A172 (cell line): ENCODE measurements around the gene KIF22. TPM values are rescaled to one million over a fixed set of nuclear protein-coding genes. Genes with fewer than 3 reads are reported as not detected.
"Not testable (repeated sequence)": the region's sequence is repeated elsewhere in the genome, so short reads cannot be mapped to it uniquely, and the experiment has no call there.

Experiments
- DNase-seq: peaks from one replicate; pipeline ENCODE4 v3.0.0-alpha.2; 2015; ENCODE audit warnings: low spot score
- total RNA-seq: library from RNA; depleted of rRNA; stranded (reverse); fragments of >200 nt; shearing (Covaris generic); gene quantifications from 2 replicates; pipeline ENCODE4 v1.2.3, GENCODE V29; 2014

KIF22 gene
- total RNA-seq, 1 experiment from 2014 or later: 129 TPM

DNA sequence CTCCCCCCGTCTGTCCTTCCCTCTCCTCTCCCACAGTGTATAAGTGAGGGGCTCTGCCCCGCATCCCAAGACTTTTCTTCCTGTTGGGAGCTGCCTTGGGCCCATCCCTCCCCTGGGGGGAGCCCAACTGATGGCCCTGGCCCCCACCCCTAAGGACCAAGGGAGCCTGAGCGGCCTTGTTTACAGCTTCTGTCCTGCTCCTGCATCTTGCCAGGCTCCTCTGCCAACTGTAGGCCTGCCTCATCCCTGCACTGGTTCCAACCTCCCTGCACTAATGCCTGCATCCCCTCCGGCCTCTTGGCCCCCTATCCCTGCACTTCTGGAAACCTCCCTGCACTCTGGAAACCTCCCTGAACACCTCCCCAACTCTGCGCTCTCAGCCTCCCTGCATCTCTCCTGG lies 24.0 kb downstream of the KIF22 start:
- no peak for DNase-seq

DNA sequence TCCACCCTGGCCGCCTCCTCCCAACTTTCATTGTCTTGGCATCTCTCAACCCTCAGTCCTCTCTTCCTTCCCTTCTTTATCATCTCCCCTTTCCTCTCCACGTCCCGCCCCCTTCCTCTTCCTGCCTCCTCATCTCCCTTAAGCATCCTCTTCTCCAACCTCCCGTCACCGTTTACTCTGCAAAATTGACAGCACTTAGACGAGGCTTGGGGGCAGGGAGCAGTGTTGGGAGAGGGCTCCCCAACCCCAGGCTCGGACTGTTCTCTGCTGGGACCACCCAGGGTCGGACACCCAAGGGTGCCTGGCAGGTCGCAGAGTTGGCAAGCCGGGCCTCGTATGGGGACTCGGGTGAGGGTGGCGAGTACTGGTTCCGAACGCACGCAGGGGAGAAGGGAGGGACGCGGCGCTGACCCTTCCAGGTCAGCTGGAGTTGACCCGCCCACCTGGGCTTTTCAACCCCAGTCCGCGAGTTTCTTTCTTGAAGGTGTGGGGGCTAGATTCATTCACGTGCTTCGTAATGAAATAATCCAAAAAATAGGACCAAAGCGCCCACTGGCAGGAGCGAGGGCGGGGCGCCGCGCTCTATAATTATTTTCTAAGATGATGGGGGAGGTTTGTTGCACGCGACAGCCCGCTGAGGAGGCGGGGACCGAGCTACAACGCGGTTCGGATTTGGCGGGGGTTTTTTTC lies 24.6 kb downstream of the KIF22 start:
- no peak for DNase-seq

DNA sequence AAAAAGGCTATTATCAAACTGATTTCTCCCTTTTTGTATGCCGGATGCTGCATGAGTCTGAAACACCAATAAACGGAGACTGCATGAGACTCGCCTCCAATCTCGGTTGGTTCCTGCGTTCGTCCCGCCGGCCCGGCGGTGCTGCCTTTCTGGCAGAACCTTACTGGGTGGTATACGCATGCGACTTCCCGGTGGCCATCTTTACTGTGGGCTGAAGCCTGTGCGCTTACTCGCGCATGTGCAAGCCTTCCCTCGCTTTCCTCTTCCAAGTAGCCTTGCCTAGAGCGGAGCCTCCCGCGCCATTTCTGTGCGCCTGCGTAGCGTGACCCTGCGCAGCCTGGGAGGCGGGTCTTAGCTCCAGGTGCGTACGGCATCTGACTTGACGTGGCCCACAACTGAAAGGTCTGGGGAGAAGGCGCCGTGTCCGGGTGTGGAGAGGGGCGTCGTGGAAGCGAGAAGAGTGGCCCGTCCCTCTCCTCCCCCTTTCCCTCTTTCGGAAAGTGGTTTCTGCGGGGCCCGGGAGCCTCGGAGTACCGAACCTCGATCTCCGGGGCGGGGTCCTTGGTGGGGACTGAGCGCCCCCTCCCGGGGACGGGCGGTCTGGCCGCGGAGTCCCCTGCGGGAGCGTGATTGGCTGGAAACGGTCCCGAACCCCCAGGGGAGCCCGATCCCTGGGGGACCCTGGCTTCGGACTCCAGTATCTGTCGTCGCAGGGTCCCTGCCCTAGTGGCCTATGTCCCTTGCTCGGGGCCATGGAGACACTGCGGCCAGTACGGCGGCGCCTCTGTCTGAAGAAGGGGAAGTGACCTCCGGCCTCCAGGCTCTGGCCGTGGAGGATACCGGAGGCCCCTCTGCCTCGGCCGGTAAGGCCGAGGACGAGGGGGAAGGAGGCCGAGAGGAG lies 25.5 kb downstream of the KIF22 start, which contains the start of gene PAGR1:
PAGR1 (plus strand) TSS at position 360 of the 901 bp plus-strand sequence; CDS start at position 734, 374 bp downstream.
- DNase-seq: peak; percentile 98

DNA sequence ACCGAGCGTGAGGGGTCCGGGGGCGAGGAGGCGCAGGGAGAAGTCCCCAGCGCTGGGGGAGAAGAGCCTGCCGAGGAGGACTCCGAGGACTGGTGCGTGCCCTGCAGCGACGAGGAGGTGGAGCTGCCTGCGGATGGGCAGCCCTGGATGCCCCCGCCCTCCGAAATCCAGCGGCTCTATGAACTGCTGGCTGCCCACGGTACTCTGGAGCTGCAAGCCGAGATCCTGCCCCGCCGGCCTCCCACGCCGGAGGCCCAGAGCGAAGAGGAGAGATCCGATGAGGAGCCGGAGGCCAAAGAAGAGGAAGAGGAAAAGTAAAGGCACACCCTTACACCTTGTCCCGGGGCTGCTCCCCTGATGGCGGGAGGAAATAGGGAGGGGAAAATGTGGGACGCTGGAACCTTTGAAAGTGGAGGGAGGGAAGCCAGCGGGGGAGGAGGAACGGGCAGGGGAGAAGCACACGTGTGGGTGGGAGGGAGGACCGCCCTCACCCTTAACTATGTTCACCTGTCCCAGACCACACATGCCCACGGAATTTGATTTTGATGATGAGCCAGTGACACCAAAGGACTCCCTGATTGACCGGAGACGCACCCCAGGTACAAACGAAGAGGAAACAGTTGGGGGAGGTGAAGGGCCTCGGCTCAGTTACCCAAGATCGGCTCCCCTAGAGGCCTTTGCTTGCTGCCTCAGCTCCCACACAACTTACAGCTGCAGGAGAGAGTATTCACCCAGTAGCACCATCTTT lies 26.3 kb downstream of the KIF22 start:
- peak; percentile 69 for DNase-seq

DNA sequence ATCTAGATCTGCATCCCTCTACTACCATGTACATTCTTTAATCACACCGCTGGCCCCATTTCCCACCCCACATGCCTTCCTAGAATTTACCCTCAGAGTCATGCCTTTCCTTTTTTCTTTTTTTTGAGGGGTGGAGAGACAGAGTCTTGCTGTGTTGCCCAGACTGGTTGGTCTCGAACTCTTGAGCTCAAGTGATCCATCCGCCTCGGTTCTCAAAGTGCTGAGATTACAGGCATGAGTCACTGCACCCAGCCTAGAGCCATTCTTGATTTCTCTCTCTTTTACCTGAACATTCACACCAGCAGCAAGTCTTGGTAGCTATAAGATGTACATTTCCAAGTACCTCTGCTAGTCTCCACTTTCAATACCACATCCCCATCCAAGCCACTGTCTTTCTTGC lies 27.5 kb downstream of the KIF22 start:
- no peak for DNase-seq

DNA sequence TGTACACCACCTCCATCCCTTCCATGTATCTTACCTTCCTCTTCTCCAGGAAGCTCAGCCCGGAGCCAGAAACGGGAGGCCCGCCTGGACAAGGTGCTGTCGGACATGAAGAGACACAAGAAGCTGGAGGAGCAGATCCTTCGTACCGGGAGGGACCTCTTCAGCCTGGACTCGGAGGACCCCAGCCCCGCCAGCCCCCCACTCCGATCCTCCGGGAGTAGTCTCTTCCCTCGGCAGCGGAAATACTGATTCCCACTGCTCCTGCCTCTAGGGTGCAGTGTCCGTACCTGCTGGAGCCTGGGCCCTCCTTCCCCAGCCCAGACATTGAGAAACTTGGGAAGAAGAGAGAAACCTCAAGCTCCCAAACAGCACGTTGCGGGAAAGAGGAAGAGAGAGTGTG lies 29.0 kb downstream of the KIF22 start:
- no peak for DNase-seq

DNA sequence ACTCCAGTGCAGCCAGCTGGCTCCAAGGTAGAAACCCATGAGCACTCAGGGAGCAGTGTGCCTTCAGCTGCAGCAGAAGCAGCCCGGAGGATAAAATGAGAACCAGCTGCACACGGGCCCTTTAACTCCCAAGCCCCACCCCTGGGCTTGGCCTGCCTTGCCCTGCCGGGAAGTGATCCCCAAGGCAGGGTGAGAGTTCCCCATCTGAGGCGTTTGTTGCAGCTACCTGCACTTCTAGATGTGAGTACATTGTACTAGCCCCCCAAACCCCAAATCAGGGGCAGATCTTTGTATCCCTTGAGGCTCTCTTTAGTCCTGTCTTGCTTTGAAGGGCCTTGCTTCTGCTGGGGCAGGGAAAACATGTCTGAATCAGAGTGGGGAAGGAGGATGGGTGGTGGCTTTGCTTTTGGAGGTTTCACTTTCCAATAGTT lies 29.7 kb downstream of the KIF22 start, which contains the start of gene MVP:
MVP (plus strand) TSS at position 192 of the 431 bp plus-strand sequence. CDS start 10,088 bp downstream, outside the sequence.
- peak; percentile 62 for DNase-seq

DNA sequence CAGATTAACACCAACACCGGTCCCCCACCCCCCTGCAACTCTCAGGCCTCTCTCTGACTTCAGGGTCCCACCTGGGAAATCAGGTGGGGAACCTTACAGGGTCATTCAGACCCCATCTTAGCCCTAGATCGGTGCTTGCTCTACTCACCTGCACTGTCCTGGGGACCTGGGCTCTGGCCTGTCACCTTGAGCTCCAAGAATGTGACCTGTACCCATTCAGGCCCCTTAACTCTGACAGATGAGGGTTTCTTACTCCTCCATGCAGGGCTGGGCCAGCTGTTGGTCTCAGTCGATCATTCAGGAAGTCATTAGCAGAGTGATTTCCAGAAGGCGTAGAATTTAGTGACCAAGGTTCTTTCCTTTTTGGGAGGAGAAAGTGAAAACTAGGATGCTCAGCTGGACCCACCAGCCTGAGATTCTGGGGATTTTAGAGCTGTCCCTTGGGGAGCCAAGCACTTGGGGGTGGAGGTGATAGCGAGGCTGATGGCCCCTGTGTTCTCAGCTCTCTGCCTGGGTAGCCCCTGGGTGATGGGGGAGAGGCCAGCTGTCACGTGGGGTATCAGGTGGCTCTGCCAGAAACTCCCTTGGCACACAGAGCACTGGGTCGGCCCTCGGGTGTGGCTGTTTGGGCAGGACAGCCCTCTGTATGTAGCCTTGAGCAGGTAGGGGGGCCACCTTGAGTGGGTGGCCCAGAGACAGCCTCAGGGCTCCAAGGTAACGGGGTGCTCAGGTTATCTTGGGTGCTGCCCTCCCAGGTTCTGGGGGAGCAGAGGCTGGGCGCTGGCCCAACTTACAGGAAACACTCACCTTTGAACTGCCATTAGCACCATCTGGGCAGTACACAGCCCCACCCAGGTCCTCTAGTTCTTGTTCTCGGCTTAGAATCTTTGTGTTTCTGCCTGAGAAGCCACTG lies 30.4 kb downstream of the KIF22 start:
- DNase-seq: peak; percentile 69

DNA sequence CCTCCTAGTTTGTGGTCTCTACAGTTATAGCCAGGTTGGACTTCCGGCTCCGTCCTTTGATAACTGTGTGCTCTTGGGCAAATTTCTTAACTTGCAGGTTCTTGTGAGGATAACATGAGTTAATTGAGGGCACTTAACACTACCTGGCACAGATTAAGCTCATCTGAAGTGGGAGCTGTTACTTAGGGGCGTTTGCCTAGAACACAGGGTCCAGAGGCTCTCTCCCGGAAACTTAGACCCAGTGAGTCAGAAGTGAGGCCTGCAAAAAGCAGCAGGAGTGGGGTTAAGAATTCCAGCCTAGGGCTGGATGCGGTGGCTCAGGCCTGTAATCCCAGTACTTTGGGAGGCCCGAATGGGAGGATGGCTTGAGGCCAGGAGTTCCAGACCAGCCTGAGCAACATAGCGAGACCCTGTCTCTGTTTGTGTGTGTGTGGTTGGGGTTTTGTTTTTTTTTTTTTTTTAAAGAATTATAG lies 31.1 kb downstream of the KIF22 start:
- peak; percentile 79 for DNase-seq

DNA sequence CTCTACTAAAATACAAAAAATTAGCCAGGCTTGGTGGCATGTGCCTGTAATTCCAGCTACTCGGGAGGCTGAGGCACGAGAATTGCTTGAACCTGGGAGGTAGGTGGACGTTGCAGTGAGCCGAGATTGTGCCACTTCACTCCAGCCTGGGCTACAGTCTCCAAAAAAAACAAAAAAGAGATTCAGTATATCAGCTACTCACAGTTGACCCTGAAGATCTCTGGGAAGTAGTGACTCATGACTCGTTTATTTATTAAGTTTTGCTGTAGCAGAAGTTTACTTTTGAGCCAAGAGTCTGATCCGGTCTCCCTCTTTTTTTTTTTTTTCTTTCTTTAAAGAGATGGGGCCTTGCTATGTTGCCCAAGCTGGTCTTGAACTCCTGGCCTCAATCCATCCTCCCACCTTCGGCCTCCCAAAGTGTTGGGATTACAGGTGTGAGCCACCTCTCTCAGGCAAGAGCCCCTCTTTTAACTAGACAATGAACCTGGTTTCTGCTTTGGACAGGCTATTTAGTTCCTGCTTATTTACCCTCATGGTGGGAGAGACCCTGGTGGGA lies 34.1 kb downstream of the KIF22 start:
- DNase-seq: peak; percentile 94

DNA sequence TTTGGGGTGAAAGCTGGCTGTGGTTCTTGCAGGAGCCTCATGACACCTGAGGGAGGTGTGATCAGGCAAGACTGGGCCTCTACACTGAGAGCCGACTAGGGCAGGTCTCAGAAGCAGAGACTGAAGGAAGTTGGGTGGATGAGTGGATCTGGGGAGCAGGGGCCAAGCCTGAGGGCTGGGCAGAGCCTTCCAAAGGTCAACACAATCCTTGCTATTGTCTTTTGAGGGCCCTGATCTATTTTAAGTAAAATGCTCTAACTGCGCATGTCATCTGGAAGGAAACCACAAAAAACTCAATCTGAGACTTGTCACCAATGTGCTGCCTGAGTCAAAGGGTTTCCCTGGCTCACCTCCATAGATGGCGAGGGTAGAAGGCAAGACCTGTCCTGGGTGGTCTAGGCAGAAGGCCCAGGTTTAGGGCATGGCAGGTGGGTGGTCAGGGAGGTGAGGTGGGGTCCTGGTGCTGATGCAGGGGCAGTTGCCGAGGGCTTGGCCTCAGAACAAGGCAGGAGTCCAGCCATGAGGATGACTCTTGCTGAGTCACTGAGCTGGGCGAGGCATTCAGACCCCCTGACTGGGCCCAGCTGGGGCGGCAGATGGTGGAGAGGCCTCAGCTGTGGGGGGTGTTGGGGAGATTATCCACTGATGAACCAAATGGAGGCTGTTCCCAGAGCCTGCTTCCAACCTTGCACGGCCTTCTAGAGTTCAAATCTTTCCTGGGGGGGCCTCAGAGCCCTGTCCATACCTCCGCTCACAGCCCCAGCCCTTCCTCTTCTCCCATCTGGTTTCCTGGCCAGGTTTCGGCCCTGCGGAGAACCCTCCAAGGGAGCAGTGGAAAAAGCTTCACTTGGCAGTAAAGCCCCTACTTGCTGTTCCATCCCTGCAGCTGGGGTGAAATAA lies 34.8 kb downstream of the KIF22 start:
- peak; percentile 96 for DNase-seq

DNA sequence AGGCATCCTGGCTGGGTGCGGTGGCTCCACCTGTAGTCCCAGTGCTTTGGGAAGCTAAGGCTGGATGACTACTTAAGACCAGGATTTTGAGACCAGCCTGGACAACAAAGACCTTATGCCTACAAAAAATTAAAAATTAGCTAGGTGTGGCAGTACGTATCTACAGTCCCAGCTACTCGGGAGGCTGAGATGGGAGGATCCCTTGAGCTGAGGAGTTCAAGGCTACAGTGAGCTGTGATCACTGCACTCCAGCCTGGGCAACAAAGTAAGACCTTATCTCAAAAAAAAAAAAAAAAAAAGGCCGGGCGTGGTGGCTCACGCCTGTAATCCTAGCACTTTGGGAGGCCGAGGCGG lies 35.8 kb downstream of the KIF22 start:
- DNase-seq: no peak

DNA sequence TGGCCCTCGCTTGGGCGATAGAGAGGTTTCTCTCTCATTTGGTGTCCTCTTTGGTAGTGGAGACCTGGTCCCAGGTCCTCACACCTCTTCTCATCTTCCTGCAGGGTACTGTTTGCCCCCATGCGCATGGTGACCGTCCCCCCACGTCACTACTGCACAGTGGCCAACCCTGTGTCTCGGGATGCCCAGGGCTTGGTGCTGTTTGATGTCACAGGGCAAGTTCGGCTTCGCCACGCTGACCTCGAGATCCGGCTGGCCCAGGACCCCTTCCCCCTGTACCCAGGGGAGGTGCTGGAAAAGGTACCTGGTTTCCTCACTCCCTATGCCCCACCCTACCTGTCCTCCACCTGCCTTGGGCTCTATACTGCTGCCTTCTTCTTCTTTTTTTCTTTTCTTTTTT lies 40.2 kb downstream of the KIF22 start:
- no peak for DNase-seq

DNA sequence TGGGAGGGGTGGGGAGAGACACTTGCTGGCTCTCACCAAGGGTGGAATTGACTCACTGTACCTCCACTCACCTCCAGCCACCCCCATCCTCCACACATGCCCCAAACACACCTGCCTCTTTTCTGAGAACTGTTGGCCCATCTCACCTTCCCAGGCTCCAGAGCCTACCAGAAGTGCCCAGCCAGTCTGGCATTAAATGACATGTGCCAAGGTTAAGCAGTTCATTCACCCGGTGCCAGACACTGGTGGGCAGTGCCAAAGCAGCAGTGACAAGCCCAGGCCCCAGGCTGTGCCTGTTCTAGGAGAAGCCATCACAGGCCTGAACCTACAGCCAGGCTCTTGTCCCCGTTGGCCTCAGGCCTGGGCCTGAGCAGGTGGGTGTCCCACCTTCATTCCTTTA lies 40.9 kb downstream of the KIF22 start:
- DNase-seq: no peak

DNA sequence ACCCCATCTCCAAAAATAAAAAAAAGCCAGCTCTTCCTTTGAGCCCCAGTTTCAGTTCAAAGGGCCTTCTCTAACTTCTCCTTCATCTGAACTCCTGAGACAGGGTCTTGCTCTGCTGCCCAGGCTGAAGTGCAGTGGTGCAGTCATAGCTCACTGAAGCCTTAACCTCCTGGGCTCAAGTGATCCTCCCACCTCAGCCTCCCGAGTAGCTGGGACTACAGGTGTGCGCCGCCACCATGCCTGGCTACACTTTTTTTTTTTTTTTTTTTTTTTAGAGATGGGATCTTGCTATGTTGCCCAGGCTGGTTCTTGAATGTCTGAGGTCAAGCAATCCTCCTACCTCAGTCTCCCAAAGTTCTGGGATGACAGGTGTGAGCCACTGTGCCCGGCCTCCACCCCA lies 42.7 kb downstream of the KIF22 start:
- not testable (repeated sequence) for DNase-seq

DNA sequence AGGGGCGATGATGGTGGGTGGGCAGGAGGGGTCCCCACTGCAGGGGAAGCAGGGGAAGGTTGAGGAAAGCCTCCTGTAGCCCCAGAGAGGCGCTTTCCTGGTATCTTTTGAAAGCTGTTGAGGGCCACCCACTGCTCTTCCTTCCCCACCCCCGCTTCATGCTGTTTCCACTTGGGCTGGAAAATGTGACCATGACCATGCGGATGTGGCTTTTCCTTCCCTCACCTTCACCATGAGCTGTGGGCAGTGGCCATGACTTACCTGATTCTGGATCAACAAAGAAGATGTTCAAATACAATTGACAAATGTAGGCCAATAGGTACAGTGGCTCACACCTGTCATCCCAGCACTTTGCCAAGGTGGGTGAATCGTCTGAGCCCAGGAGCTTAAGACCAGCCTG lies 43.5 kb downstream of the KIF22 start:
- DNase-seq: no peak

DNA sequence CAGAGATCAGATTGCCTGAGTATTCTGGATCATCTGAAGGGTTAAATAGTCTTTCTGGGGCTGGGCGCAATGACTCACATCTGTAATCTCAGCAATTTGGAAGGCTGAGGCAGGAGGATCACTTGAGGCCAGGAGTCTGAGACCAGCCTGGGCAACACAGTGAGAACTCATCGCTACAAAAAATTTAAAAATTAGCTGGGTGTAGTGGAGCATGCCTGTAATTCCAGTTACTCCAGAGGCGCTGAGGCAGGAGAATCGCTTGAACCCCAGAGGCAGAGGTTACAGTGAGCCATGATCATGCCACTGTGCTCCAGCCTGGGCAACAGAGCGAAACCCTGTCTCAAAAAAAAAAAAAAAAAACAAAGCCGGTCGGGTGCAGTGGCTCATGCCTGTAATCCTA lies 45.4 kb downstream of the KIF22 start:
- no peak for DNase-seq

DNA sequence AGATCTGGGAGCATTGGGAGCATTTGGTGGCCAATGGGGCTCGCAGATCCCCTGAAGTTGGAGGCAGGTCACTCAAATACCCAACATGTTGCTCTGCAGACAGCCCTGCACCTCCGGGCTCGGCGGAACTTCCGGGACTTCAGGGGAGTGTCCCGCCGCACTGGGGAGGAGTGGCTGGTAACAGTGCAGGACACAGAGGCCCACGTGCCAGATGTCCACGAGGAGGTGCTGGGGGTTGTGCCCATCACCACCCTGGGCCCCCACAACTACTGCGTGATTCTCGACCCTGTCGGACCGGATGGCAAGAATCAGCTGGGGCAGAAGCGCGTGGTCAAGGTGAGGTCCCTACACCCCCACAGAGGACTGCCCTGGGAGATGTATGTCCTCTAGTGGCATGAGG lies 46.1 kb downstream of the KIF22 start:
- no peak for DNase-seq

DNA sequence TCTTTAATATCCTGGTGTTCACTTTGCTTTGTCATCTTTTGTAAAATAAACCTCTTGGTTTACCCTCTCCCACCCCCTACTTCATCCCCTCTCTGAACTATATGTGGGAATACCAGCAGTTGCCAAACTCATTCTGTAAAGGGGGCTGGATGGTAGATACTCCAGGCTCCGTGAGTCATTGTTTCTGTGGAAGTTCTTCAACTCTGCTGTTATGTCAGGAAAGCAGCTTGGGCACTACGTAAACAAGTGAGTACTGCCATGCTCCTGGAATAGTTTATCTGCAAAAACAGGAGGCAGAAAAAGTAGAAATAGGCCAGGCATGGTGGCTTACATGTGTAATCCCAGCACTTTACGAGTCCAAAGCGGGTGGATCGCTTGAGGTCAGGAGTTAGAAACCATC lies 47.3 kb downstream of the KIF22 start:
- no peak for DNase-seq

DNA sequence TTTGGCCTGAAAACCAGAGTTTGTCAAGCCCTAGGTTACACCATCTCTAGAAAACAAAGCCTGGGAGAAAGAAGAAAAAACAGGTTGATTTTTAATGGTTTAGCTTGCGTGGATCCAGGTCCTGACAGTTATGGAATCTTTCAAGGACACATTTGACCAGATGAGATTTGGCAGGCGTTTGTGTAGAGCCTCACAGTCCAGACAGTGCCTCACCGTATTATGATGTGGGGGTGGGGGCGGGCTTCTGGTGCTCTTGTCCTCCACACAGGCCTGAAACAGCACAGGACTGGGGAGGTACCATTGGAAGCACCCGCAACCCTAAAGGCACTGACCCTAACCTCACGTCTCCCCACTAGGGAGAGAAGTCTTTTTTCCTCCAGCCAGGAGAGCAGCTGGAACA lies 49.3 kb downstream of the KIF22 start:
- DNase-seq: no peak
